Thoracic aorta (tissue), 2 donors: ENCODE data around the gene PNMA1. TPM values are rescaled to one million over a fixed set of nuclear protein-coding genes. Genes with fewer than 3 reads are reported as not detected.

Experiments used
- ATAC-seq: fragments of 150-250 bp; one replicate; pipeline ENCODE4 v1.8.0; 2017; ENCODE audit warnings: low read depth; ENCODE audit not compliant: insufficient number of reproducible peaks, low FRiP score
- DNase-seq: peaks from one replicate; pipeline ENCODE4 v3.0.0-alpha.2; 2020; ENCODE audit warnings: low spot score
- H3K27ac ChIP-seq, 2 donors: fragments of 200-600 bp; sonication (generic); 1 replicate in 1 of 2; 2 replicates in 1 of 2; pipeline ENCODE4 v1.5.1; 2016; ENCODE audit warnings: mild to moderate bottlenecking in 2 of 2, moderate library complexity in 2 of 2
- H3K27me3 ChIP-seq: fragments of 200-600 bp; sonication (generic); replicated peaks from 2 replicates; pipeline ENCODE4 v1.6.0; 2016; ENCODE audit warnings: mild to moderate bottlenecking; ENCODE audit not compliant: insufficient read depth
- H3K36me3 ChIP-seq: fragments of 200-600 bp; sonication (generic); one replicate; pipeline ENCODE4 v1.5.1; 2016
- H3K4me1 ChIP-seq, 2 donors: fragments of 200-600 bp; sonication (generic); 1 replicate in 1 of 2; 2 replicates in 1 of 2; pipeline versions ENCODE4 v1.5.1 to v1.6.0; 2016; ENCODE audit warnings: low read depth in 2 of 2, mild to moderate bottlenecking in 1 of 2; ENCODE audit not compliant: control insufficient read depth in 1 of 2
- H3K4me3 ChIP-seq: fragments of 200-600 bp; sonication (generic); 2 replicates; pipeline ENCODE4 v1.5.1; 2016; ENCODE audit warnings: mild to moderate bottlenecking
- H3K9me3 ChIP-seq: fragments of 200-600 bp; sonication (generic); 2 replicates; pipeline ENCODE4 v1.5.1; 2016
- total RNA-seq, 2 donors: library from RNA; depleted of rRNA; stranded (reverse); fragments of >200 nt; gene quantifications; one replicate each; pipeline versions ENCODE4 v1.1.0 to v1.2.3, GENCODE V29; 2016
- TF ChIP-seq, protein P1 (sequence below): fragments of 200-600 bp; sonication (generic); IDR thresholded peaks from one replicate; pipeline ENCODE4 v1.5.1; 2019; ENCODE audit warnings: antibody characterized with exemption

The PNMA1 gene
- total RNA-seq, 2 donors from 2014 or later: 27.3 to 37.4 TPM

DNA sequence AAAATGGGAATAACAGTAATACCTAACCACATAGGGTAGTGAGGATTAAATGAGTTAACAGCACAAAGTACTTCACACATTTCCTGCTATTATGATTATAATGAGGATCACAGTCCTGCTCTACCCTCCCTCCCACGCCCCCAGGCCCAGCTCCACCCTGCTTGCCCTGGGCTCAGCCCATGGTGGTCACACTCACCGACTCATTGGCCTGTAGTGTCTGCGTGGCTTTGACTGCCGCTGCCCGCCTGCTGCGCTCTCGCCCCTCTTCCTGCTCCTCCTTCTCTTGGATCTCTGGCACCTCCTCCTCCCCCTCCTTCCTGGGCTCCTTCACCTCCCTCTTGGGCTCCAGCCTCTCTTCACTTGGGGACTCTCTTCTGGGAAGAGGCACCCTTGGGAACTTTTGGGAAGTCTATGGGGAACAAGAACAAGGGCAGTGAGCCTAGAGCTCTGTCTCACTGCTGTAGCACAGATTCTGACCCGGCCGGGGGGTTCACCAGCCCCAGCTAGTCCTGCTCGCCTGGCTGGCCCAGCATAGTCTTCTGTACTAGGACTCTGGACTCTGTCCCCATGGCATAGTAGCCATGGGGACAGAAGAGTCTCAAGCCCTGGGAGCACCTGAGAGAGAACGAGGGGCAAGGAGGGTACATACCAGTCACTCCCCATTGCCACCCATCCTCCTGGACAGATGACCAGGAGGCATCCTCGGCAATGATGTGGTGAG lies 7.1 kb upstream of the PNMA1 start:
- H3K4me3 ChIP-seq: no peak overlapping the region
- H3K36me3 ChIP-seq: peaks cover 66% of the 10 kb centered on the region
- DNase-seq: no peak
- peaks cover 27 to 48% of the 10 kb centered on the region in 2 donors for H3K4me1 ChIP-seq
- ATAC-seq: no peak
- TF ChIP-seq, protein P1, sequence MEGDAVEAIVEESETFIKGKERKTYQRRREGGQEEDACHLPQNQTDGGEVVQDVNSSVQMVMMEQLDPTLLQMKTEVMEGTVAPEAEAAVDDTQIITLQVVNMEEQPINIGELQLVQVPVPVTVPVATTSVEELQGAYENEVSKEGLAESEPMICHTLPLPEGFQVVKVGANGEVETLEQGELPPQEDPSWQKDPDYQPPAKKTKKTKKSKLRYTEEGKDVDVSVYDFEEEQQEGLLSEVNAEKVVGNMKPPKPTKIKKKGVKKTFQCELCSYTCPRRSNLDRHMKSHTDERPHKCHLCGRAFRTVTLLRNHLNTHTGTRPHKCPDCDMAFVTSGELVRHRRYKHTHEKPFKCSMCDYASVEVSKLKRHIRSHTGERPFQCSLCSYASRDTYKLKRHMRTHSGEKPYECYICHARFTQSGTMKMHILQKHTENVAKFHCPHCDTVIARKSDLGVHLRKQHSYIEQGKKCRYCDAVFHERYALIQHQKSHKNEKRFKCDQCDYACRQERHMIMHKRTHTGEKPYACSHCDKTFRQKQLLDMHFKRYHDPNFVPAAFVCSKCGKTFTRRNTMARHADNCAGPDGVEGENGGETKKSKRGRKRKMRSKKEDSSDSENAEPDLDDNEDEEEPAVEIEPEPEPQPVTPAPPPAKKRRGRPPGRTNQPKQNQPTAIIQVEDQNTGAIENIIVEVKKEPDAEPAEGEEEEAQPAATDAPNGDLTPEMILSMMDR: no peak
- H3K9me3 ChIP-seq: no peaks in the 10 kb centered on the region
- H3K27ac ChIP-seq: peak overlapping the region in 1 of 2 donors; percentile 49
- no peaks in the 10 kb centered on the region for H3K27me3 ChIP-seq

DNA sequence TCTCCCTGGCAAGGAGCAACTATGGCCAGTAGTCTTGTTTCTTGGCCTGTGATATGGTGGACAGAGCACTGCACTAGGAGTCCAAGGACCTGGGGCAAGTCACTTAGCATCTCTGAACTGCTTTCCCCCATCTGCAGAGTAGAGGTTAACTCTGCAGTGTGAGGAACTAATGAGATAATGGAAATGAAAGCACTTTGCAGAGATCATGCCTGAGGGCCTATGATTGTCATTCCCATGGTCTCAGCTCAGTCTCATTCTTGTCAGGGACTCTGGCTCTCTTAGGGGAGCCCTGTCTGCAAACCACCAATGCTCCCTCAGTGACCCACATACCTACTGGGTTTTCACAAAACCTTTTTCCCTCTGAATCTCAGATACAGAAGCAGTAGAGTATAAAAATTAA lies 6.5 kb upstream of the PNMA1 start:
- TF ChIP-seq, protein P1: no peak
- Histone ChIP-seq H3K4me3 (no peak overlapping the region), H3K27ac (no peak overlapping the region), H3K27me3 (no peaks in the 10 kb centered on the region), H3K36me3 (peaks cover 60% of the 10 kb centered on the region), H3K9me3 (no peaks in the 10 kb centered on the region), H3K4me1 (peaks cover 22 to 42% of the 10 kb centered on the region in 2 donors)
- ATAC-seq (no peak), DNase-seq (no peak)

DNA sequence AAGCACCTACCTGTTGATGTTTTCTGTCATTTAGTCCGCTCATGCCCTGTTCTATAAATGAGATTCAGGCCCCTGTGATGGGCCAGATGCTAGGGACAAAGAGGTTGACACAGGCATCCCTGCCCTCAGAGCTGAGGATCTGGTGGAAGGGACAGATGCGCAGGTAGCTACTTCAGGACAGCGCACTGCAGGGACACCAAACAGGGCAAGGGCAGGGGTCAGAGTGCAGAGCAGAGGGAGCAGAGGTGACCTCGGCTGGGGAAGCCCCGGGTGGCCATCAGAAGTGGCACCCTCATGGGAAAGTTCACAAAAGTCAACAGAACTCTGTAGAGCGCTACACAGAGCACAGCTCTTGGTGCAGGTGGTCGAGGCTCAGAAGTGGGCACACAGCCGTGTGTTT lies 5.6 kb upstream of the PNMA1 start:
- H3K36me3 ChIP-seq: peaks cover 57% of the 10 kb centered on the region
- no peak for ATAC-seq
- TF ChIP-seq, protein P1: no peak
- peaks cover 19 to 36% of the 10 kb centered on the region in 2 donors for H3K4me1 ChIP-seq
- DNase-seq: no peak
- no peak overlapping the region for H3K4me3 ChIP-seq
- H3K9me3 ChIP-seq: no peaks in the 10 kb centered on the region
- no peaks in the 10 kb centered on the region for H3K27me3 ChIP-seq
- no peak overlapping the region for H3K27ac ChIP-seq

DNA sequence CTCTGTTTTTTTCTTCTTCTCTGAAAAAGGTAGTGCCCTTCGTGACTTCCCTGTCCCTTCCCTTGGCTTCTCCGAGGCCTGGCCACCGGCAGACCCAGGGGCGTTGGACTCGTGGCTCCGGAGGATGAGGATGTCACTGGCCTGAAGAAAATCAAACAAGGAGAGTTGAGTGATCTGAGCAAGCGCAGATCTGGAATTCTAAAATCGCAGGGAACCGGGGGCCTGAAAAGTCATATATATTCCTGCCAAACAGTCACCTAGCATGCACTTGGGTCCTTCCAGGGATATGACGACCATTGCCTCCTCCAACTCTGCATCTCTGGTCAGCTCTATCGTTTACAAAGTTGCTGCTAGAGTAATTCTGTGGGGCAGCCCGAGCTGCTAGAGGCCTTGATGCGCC lies 5.2 kb upstream of the PNMA1 start:
- DNase-seq (no peak), ATAC-seq (no peak)
- Histone ChIP-seq H3K27me3 (no peaks in the 10 kb centered on the region), H3K9me3 (no peaks in the 10 kb centered on the region), H3K4me1 (peaks cover 19 to 36% of the 10 kb centered on the region in 2 donors), H3K36me3 (peaks cover 55% of the 10 kb centered on the region), H3K27ac (no peak overlapping the region), H3K4me3 (no peak overlapping the region)
- TF ChIP-seq, protein P1: no peak

DNA sequence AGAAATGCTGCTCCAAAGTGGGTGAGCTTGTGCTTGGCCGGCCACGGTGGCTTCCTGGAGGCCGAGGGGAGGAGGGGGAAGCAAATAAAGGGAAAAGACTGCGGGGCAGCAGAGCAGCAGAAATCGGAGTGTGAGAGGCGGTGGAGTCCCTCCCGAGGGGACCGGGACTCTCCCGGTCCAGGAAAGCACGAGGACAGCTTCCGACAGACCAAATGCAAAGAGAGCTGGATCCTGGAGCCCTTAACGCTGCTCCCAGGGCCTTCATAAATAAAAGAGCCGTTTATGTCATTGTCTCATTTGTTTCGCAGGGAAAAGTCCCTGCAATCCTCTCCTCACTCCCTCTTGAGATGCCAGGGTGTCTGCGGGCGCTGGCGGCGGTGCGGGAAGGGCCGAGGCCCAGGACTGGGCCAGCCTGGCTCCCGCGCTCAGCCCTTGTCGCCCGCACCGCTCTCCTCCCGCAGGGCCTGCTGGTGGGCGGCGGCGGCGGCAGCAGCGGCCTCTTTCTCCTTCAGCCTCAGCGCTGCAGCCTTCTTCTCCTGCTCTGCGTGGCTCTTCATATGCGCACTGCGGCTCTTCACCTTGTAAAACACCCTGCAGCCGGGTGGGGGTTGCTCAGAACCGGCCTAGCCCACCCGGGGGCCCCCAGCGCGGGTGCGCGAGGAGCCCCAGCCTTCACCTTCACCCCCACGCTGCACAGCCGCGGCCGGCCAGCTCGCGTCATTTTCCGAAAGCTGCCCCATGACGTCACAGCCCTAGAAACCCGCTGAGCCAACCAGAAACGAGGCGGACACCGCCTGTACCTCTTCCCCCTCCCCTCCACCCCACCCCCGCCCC lies 4.5 kb upstream of the PNMA1 start:
- ATAC-seq: no peak
- no peak for DNase-seq
- peak overlapping the region; percentile 50 to 55 for H3K27ac ChIP-seq

More for the DNA sequence above, 4.5 kb upstream of the PNMA1 start:
- Histone ChIP-seq H3K36me3 (peaks cover 55% of the 10 kb centered on the region), H3K4me1 (peaks cover 17 to 30% of the 10 kb centered on the region in 2 donors), H3K9me3 (no peaks in the 10 kb centered on the region), H3K27me3 (no peaks in the 10 kb centered on the region), H3K4me3 (no peak overlapping the region)
- TF ChIP-seq, protein P1: no peak
